Trophoblast cell (in vitro differentiated cells and primary cell): Measurements from ENCODE around the gene RNASE8.
"Not testable (repeated sequence)": the region's sequence is repeated elsewhere in the genome, so short reads cannot be mapped to it uniquely, and the experiment has no call there.

Experiments
- DNase-seq, 2 donors: peaks; one replicate each; pipeline ENCODE4 v3.0.0-alpha.2; 2016
- H2AFZ ChIP-seq: 2 replicates; pipeline ENCODE4 v1.6.1; 2013; ENCODE audit warnings: low read length, moderate library complexity, mild to moderate bottlenecking; ENCODE audit not compliant: insufficient read depth, poor library complexity
- H2AK5ac ChIP-seq: 2 replicates; pipeline ENCODE4 v1.6.1; 2013; ENCODE audit warnings: mild to moderate bottlenecking, low read length
- H2BK120ac ChIP-seq: 2 replicates; pipeline ENCODE4 v1.6.1; 2013; ENCODE audit warnings: low read length, mild to moderate bottlenecking, moderate library complexity; ENCODE audit not compliant: insufficient read depth, poor library complexity
- H2BK12ac ChIP-seq: 2 replicates; pipeline ENCODE4 v1.6.1; 2013; ENCODE audit warnings: mild to moderate bottlenecking, low read length, moderate library complexity
- H2BK5ac ChIP-seq: 2 replicates; pipeline ENCODE4 v1.6.1; 2013; ENCODE audit warnings: low read length, low read depth, moderate library complexity, mild to moderate bottlenecking; ENCODE audit not compliant: poor library complexity
- H3K14ac ChIP-seq: 2 replicates; pipeline ENCODE4 v1.6.1; 2013; ENCODE audit warnings: mild to moderate bottlenecking, low read length
- H3K18ac ChIP-seq: 2 replicates; pipeline ENCODE4 v1.6.1; 2013; ENCODE audit warnings: mild to moderate bottlenecking, low read length
- H3K23ac ChIP-seq: 2 replicates; pipeline ENCODE4 v1.6.1; 2013; ENCODE audit warnings: low read length
- H3K27ac ChIP-seq: 2 replicates; pipeline ENCODE4 v1.5.1; 2013; ENCODE audit warnings: low read depth, mild to moderate bottlenecking, inconsistent platforms, low read length, moderate library complexity
- H3K27me3 ChIP-seq: 2 replicates; pipeline ENCODE4 v1.6.1; 2013; ENCODE audit warnings: inconsistent platforms, mild to moderate bottlenecking, low read length, moderate library complexity; ENCODE audit not compliant: insufficient read depth
- H3K36me3 ChIP-seq, 2 experiments: 1 replicate in 1 of 2; 2 replicates in 1 of 2; pipeline ENCODE4 v1.6.1; 2013; ENCODE audit warnings: low read length in 2 of 2, mild to moderate bottlenecking in 2 of 2, moderate library complexity in 1 of 2; ENCODE audit not compliant: insufficient read depth in 2 of 2, control insufficient read depth in 1 of 2
- H3K4ac ChIP-seq: 2 replicates; pipeline ENCODE4 v1.6.1; 2013; ENCODE audit warnings: low read depth, mild to moderate bottlenecking, low read length, moderate library complexity
- H3K4me1 ChIP-seq, 2 experiments: 1 replicate in 1 of 2; 2 replicates in 1 of 2; pipeline ENCODE4 v1.6.1; 2013; ENCODE audit warnings: low read length in 2 of 2, mild to moderate bottlenecking in 2 of 2, moderate library complexity in 1 of 2; ENCODE audit not compliant: insufficient read depth in 2 of 2, control insufficient read depth in 1 of 2
- H3K4me2 ChIP-seq: 2 replicates; pipeline ENCODE4 v1.6.1; 2013; ENCODE audit warnings: inconsistent platforms, mild to moderate bottlenecking, low read length, moderate library complexity
- H3K4me3 ChIP-seq: 2 replicates; pipeline ENCODE4 v1.5.1; 2013; ENCODE audit warnings: mild to moderate bottlenecking, low read depth, low read length, inconsistent platforms
- H3K79me1 ChIP-seq: one replicate; pipeline ENCODE4 v1.6.1; 2013; ENCODE audit warnings: low read length
- H3K79me2 ChIP-seq: 2 replicates; pipeline ENCODE4 v1.6.1; 2013; ENCODE audit warnings: low read length, mild to moderate bottlenecking; ENCODE audit not compliant: control insufficient read depth, insufficient read depth, poor library complexity
- H3K9ac ChIP-seq: 2 replicates; pipeline ENCODE4 v1.6.1; 2013; ENCODE audit warnings: mild to moderate bottlenecking, low read length
- H3K9me3 ChIP-seq: 2 replicates; pipeline ENCODE4 v1.6.1; 2013; ENCODE audit warnings: low read depth, mild to moderate bottlenecking, control low read depth, inconsistent platforms, low read length; ENCODE audit not compliant: insufficient read depth
- H4K12ac ChIP-seq: 2 replicates; pipeline ENCODE4 v1.6.1; 2013; ENCODE audit warnings: low read depth, mild to moderate bottlenecking, low read length, moderate library complexity
- H4K8ac ChIP-seq: 2 replicates; pipeline ENCODE4 v1.6.1; 2013; ENCODE audit warnings: low read depth, mild to moderate bottlenecking, low read length, moderate library complexity
- H4K91ac ChIP-seq: one replicate; pipeline ENCODE4 v1.6.1; 2013; ENCODE audit warnings: low read depth, mild to moderate bottlenecking, low read length, moderate library complexity
- WGBS: extraction: QIAGEN DNeasy Blood & Tissue Kit; methylation state at CpG from one replicate; pipeline ENCODE4 v1.1.7; 2013; ENCODE audit warnings: missing lambda C conversion rate; ENCODE audit not compliant: insufficient read length, insufficient coverage; ENCODE audit errors: extremely low coverage; 5-methylcytosine and 5-hydroxymethylcytosine counted together

Gene RNASE8

GRCh38 chr14:21040941-21041340 is 16.7 kb upstream of the RNASE8 start:
- no CpG with 5 or more reads among the region's 3 CpGs for WGBS
- H4K12ac ChIP-seq, H3K4me3 ChIP-seq, H2BK12ac ChIP-seq, H3K27me3 ChIP-seq, H3K9ac ChIP-seq, H2BK120ac ChIP-seq, H4K91ac ChIP-seq, H2AK5ac ChIP-seq, H3K27ac ChIP-seq, H3K4me2 ChIP-seq, H3K14ac ChIP-seq, H3K18ac ChIP-seq, H3K4ac ChIP-seq, H3K9me3 ChIP-seq, H3K36me3 ChIP-seq, H2AFZ ChIP-seq, H3K79me1 ChIP-seq, H2BK5ac ChIP-seq, H3K79me2 ChIP-seq, H4K8ac ChIP-seq, H3K23ac ChIP-seq: not testable (repeated sequence)
- H3K4me1 ChIP-seq, result peaks cover 18 to 26% of the 10 kb centered on the region in 2 experiments
- DNase-seq, result peak; percentile 84 to 95

- peaks cover 18 to 26% of the 10 kb centered on the region in 2 experiments for H3K4me1 ChIP-seq
- no peaks in the 10 kb centered on the region for H3K36me3 ChIP-seq
- no peak within 1 kb of the TSS for H3K27ac ChIP-seq
- no peaks in the 10 kb centered on the region for H3K79me2 ChIP-seq
- no peak within 1 kb of the TSS for H2BK120ac ChIP-seq
- peak; percentile 7 to 43 for DNase-seq
- no peaks in the 10 kb centered on the region for H3K9me3 ChIP-seq
- H3K4me2 ChIP-seq, result no peak within 1 kb of the TSS
- no peak within 1 kb of the TSS for H3K4me3 ChIP-seq
- H3K27me3 ChIP-seq, result no peaks in the 10 kb centered on the region
- H3K4ac ChIP-seq, result no peak within 1 kb of the TSS
- no peak within 1 kb of the TSS for H3K18ac ChIP-seq
- H4K12ac ChIP-seq, result no peak within 1 kb of the TSS
- no peak within 1 kb of the TSS for H3K9ac ChIP-seq
- H2AK5ac ChIP-seq, result peak within 1 kb of the TSS; percentile 31
- peaks cover 4% of the 10 kb centered on the region for H3K79me1 ChIP-seq
- no peak within 1 kb of the TSS for H2BK5ac ChIP-seq
- no peak within 1 kb of the TSS for H2AFZ ChIP-seq
- peak within 1 kb of the TSS; percentile 8 for H4K91ac ChIP-seq
- H3K23ac ChIP-seq, result no peak within 1 kb of the TSS
- peak within 1 kb of the TSS; percentile 58 for H2BK12ac ChIP-seq
- no CpG with 5 or more reads among the region's 11 CpGs for WGBS
- H3K14ac ChIP-seq, result peak within 1 kb of the TSS; percentile 9
- H4K8ac ChIP-seq, result no peak within 1 kb of the TSS
Observed at GRCh38 chr14:21041676-21042433, 15.8 kb upstream of the RNASE8 start, which contains the start of gene RNASE7. TSS of gene RNASE7 (plus strand) at chr14:21042362. CDS start at chr14:21042993, 631 bp downstream.

GRCh38 chr14:21042918-21043317 is 14.7 kb upstream of the RNASE8 start:
- H4K12ac ChIP-seq, result no peak overlapping the region

GRCh38 chr14:21043387-21043973 is 14.1 kb upstream of the RNASE8 start:
- no peak overlapping the region for H3K14ac ChIP-seq
- H2AK5ac ChIP-seq, result peak overlapping the region; percentile 65
- no peaks in the 10 kb centered on the region for H3K79me2 ChIP-seq
- no peak for DNase-seq
- no peaks in the 10 kb centered on the region for H3K9me3 ChIP-seq
- peaks cover 18 to 26% of the 10 kb centered on the region in 2 experiments for H3K4me1 ChIP-seq
- no peak overlapping the region for H3K18ac ChIP-seq
- no peak overlapping the region for H4K91ac ChIP-seq
- H3K9ac ChIP-seq, result no peak overlapping the region
- H3K4me3 ChIP-seq, result no peak overlapping the region
- no peak overlapping the region for H2BK12ac ChIP-seq
- no peak overlapping the region for H3K27ac ChIP-seq
- peaks cover 4% of the 10 kb centered on the region for H3K79me1 ChIP-seq
- H3K27me3 ChIP-seq, result no peaks in the 10 kb centered on the region
- no peak overlapping the region for H4K12ac ChIP-seq
- H3K4ac ChIP-seq, result no peak overlapping the region
- H3K4me2 ChIP-seq, result no peak overlapping the region
- no peak overlapping the region for H3K23ac ChIP-seq
- H2AFZ ChIP-seq, result no peak overlapping the region
- no peak overlapping the region for H2BK5ac ChIP-seq
- H4K8ac ChIP-seq, result no peak overlapping the region
- WGBS, result no CpG with 5 or more reads among the region's 2 CpGs
- no peaks in the 10 kb centered on the region for H3K36me3 ChIP-seq
- H2BK120ac ChIP-seq, result no peak overlapping the region

More at GRCh38 chr14:21042918-21043317, 14.7 kb upstream of the RNASE8 start:
- no peaks in the 10 kb centered on the region for H3K36me3 ChIP-seq
- H3K9ac ChIP-seq, result no peak overlapping the region
- H3K4me1 ChIP-seq, result peaks cover 18 to 26% of the 10 kb centered on the region in 2 experiments
- H2BK120ac ChIP-seq, result no peak overlapping the region
- H3K4me2 ChIP-seq, result no peak overlapping the region
- H3K23ac ChIP-seq, result no peak overlapping the region
- H3K4ac ChIP-seq, result no peak overlapping the region
- peaks cover 4% of the 10 kb centered on the region for H3K79me1 ChIP-seq
- no peak for DNase-seq
- no peaks in the 10 kb centered on the region for H3K79me2 ChIP-seq
- no peaks in the 10 kb centered on the region for H3K9me3 ChIP-seq
- H3K14ac ChIP-seq, result no peak overlapping the region
- no peak overlapping the region for H3K4me3 ChIP-seq
- no peak overlapping the region for H4K91ac ChIP-seq
- no peaks in the 10 kb centered on the region for H3K27me3 ChIP-seq
- no peak overlapping the region for H2AK5ac ChIP-seq
- H3K27ac ChIP-seq, result no peak overlapping the region
- no CpG with 5 or more reads among the region's 8 CpGs for WGBS
- H2BK12ac ChIP-seq, result no peak overlapping the region
- no peak overlapping the region for H3K18ac ChIP-seq
- H4K8ac ChIP-seq, result no peak overlapping the region
- no peak overlapping the region for H2AFZ ChIP-seq
- H2BK5ac ChIP-seq, result no peak overlapping the region
